Islet precursor cell (in vitro differentiated cells): ENCODE measurements around the gene MED9.

ENCODE experiments used
- DNase-seq: peaks from one replicate; pipeline ENCODE4 v3.0.0-alpha.2; 2018

Gene MED9

GRCh38 chr17:17540935-17541639, 64.3 kb downstream of the MED9 start:
- DNase-seq = no peak

GRCh38 chr17:17541640-17542001, 64.8 kb downstream of the MED9 start:
- no peak for DNase-seq
